ENCODE measurements around the gene KNG1. TPM values are rescaled to one million over a fixed set of nuclear protein-coding genes. Genes with fewer than 3 reads are reported as not detected.

Gene KNG1
- total and polyA plus RNA-seq, 9 donors: 0.23 to 0.52 (median 0.48) TPM; not detected in 6

GRCh38 chr3:186772701-186773417 is 55.7 kb downstream of the KNG1 start:
- no peak for TF ChIP-seq EP300 (IDR thresholded peaks at IDR 0.05)
- no peak for TF ChIP-seq POLR2A (IDR thresholded peaks at IDR 0.05)
- TF ChIP-seq CTCF (IDR thresholded peaks at IDR 0.05): no peak
- H3K27ac ChIP-seq: no peak overlapping the region
- H3K4me1 ChIP-seq (ENCODE audit: insufficient read depth): peaks cover 4% of the 10 kb centered on the region
- 17 to 27% (median 27%) methylated on average over 28 of the region's 28 CpGs for WGBS, 3 donors
- no peaks in the 10 kb centered on the region for H3K27me3 ChIP-seq
- H3K36me3 ChIP-seq: no peaks in the 10 kb centered on the region
- no peaks in the 10 kb centered on the region for H3K9me3 ChIP-seq
- H3K4me3 ChIP-seq: peak overlapping the region; percentile 30
- intact Hi-C loops (cut with DNase I): no loop called here
- DNase-seq: peak; percentile 20 to 53 (median 35)

- H3K27me3 ChIP-seq: no peaks in the 10 kb centered on the region
- no peak overlapping the region for H3K27ac ChIP-seq
- TF ChIP-seq POLR2A (IDR thresholded peaks at IDR 0.05) (no peak), EP300 (IDR thresholded peaks at IDR 0.05) (no peak), CTCF (IDR thresholded peaks at IDR 0.05) (no peak)
- peaks cover 4% of the 10 kb centered on the region for H3K4me1 ChIP-seq (ENCODE audit: insufficient read depth)
- 46 to 50% (median 48%) methylated on average over 8 of the region's 8 CpGs for WGBS, 3 donors
- H3K4me3 ChIP-seq: no peak overlapping the region
- intact Hi-C loops (cut with DNase I): no loop called here
- DNase-seq: no peak
- H3K9me3 ChIP-seq: no peaks in the 10 kb centered on the region
- no peaks in the 10 kb centered on the region for H3K36me3 ChIP-seq
These were observed 58.8 kb downstream of the KNG1 start for GRCh38 chr3:186775999-186776398.

- intact Hi-C loops (cut with DNase I): no loop called here
- H3K9me3 ChIP-seq: no peaks in the 10 kb centered on the region
- no peak overlapping the region for H3K4me3 ChIP-seq
- H3K27ac ChIP-seq: no peak overlapping the region
- H3K4me1 ChIP-seq (ENCODE audit: insufficient read depth): no peaks in the 10 kb centered on the region
- H3K27me3 ChIP-seq: no peaks in the 10 kb centered on the region
- TF ChIP-seq POLR2A (IDR thresholded peaks at IDR 0.05): no peak
- TF ChIP-seq EP300 (IDR thresholded peaks at IDR 0.05): no peak
- no peak for TF ChIP-seq CTCF (IDR thresholded peaks at IDR 0.05)
- DNase-seq: no peak
- no peaks in the 10 kb centered on the region for H3K36me3 ChIP-seq
- WGBS, 3 donors: 88 to 96% (median 92%) methylated on average over 5 of the region's 5 CpGs
These were observed 62.0 kb downstream of the KNG1 start for GRCh38 chr3:186779204-186779603.

GRCh38 chr3:186782542-186783057 is 65.4 kb downstream of the KNG1 start:
- no peak for DNase-seq
- no peaks in the 10 kb centered on the region for H3K9me3 ChIP-seq
- H3K36me3 ChIP-seq: no peaks in the 10 kb centered on the region
- peak overlapping the region; percentile 91 to 97 for H3K27ac ChIP-seq
- TF ChIP-seq POLR2A (IDR thresholded peaks at IDR 0.05) (no peak), EP300 (IDR thresholded peaks at IDR 0.05) (no peak), CTCF (IDR thresholded peaks at IDR 0.05) (no peak)
- peaks cover 14% of the 10 kb centered on the region for H3K4me1 ChIP-seq (ENCODE audit: insufficient read depth)
- intact Hi-C loops (cut with DNase I): loop anchor here in 2 of 4 donors (5.0 to 10.0 kb wide), 3 partner anchors 40 to 848 kb away; partner anchors contain the start of gene TRA2B (in 2 of the 2)
- H3K4me3 ChIP-seq: peak overlapping the region; percentile 97
- 1 to 3% (median 3%) methylated on average over 21 of the region's 21 CpGs for WGBS, 3 donors
- H3K27me3 ChIP-seq: no peaks in the 10 kb centered on the region

Data from ovary (tissue), 9 donors.